Measurements from ENCODE around the gene CYB5R4.

- no peak for TF ChIP-seq EZH2 (IDR thresholded peaks at IDR 0.05; ENCODE audit: borderline replicate concordance, insufficient read depth, low read length, poor library complexity, severe bottlenecking)
- TF ChIP-seq SMC3 (conservative IDR thresholded peaks at IDR 0.05; ENCODE audit: poor library complexity) = no peak
Measured at GRCh38 chr6:83958241-83958685, 98.8 kb downstream of the CYB5R4 start.
